HG03432 (cell line): ENCODE data around the gene FAM193B.

ENCODE experiments used
- ATAC-seq: cut with Tn5 transposase; IDR thresholded peaks from one replicate; pipeline ENCODE4 v1.9.1; 2021; ENCODE audit warnings: mild to moderate bottlenecking, moderate library complexity; ENCODE audit not compliant: unreplicated experiment

The FAM193B gene

GRCh38 chr5:177503351-177504085 lies 50.8 kb downstream of the FAM193B start:
- ATAC-seq: no peak

- ATAC-seq: no peak
These were observed 51.5 kb downstream of the FAM193B start for GRCh38 chr5:177502886-177503285.

GRCh38 chr5:177501874-177502678 lies 52.3 kb downstream of the FAM193B start:
- ATAC-seq: no peak

- peak; percentile 19 for ATAC-seq
These were observed 53.5 kb downstream of the FAM193B start for GRCh38 chr5:177500685-177501522.

- ATAC-seq: no peak
These were observed 54.5 kb downstream of the FAM193B start for GRCh38 chr5:177499842-177500241.

- peak; percentile 1 for ATAC-seq
These were observed 56.2 kb downstream of the FAM193B start for GRCh38 chr5:177498013-177498787.

- ATAC-seq: peak; percentile 81
These were observed 56.9 kb downstream of the FAM193B start, which contains the start of gene PDLIM7 for GRCh38 chr5:177497292-177498012. Gene PDLIM7, minus strand, starts transcription at chr5:177497604. Its CDS starts 1,092 bp downstream, at chr5:177496512.

- no peak for ATAC-seq
These were observed 57.6 kb downstream of the FAM193B start for GRCh38 chr5:177496727-177497291.

- ATAC-seq: no peak
These were observed 58.2 kb downstream of the FAM193B start for GRCh38 chr5:177496070-177496726.

GRCh38 chr5:177495243-177496060 lies 58.9 kb downstream of the FAM193B start:
- no peak for ATAC-seq

GRCh38 chr5:177494346-177495195 lies 59.8 kb downstream of the FAM193B start:
- ATAC-seq: no peak

- no peak for ATAC-seq
These were observed 60.5 kb downstream of the FAM193B start for GRCh38 chr5:177493795-177494345.

GRCh38 chr5:177492841-177493240 lies 61.5 kb downstream of the FAM193B start:
- ATAC-seq: no peak

GRCh38 chr5:177491983-177492746 lies 62.2 kb downstream of the FAM193B start:
- ATAC-seq: no peak

GRCh38 chr5:177491429-177491945 lies 62.9 kb downstream of the FAM193B start:
- no peak for ATAC-seq

- no peak for ATAC-seq
These were observed 63.4 kb downstream of the FAM193B start for GRCh38 chr5:177490992-177491391.
